Psoas muscle (tissue), 8 donors: ENCODE measurements around the gene SLC6A4. TPM values are rescaled to one million over a fixed set of nuclear protein-coding genes. Genes with fewer than 3 reads are reported as not detected.

ENCODE experiments used
- ATAC-seq, 4 donors: fragments of 200-7000 bp; cut with Tn5 transposase; one replicate each; pipeline ENCODE4 v1.9.1; 2020; ENCODE audit warnings: moderate library complexity in 3 of 4, mild to moderate bottlenecking in 2 of 4
- DNase-seq, 2 donors: peaks; one replicate each; pipeline ENCODE4 v3.0.0-alpha.2; 2020
- H3K27ac ChIP-seq: fragments of 200-600 bp; one replicate; pipeline ENCODE4 v1.8.0; 2022
- H3K27me3 ChIP-seq, 3 donors: fragments of 200-600 bp in 1 of 3; one replicate each; pipeline versions ENCODE4 v1.6.1 to v1.8.0; 2013 to 2022; ENCODE audit warnings: low read length in 2 of 3, mild to moderate bottlenecking in 2 of 3, moderate library complexity in 1 of 3; ENCODE audit not compliant: insufficient read depth in 3 of 3
- H3K36me3 ChIP-seq, 2 donors: fragments of 200-600 bp in 1 of 2; one replicate each; pipeline versions ENCODE4 v1.6.1 to v1.8.0; 2013 to 2022; ENCODE audit warnings: low read depth in 1 of 2, mild to moderate bottlenecking in 1 of 2, moderate library complexity in 1 of 2; ENCODE audit not compliant: insufficient read depth in 1 of 2
- H3K4me1 ChIP-seq: fragments of 200-600 bp; one replicate; pipeline ENCODE4 v1.8.0; 2022
- H3K4me3 ChIP-seq: fragments of 200-600 bp; one replicate; pipeline ENCODE4 v1.8.0; 2022; ENCODE audit warnings: mild to moderate bottlenecking
- H3K9me3 ChIP-seq: fragments of 200-600 bp; one replicate; pipeline ENCODE4 v1.8.0; 2022
- CTCF ChIP-seq: fragments of 200-600 bp; IDR thresholded peaks from one replicate; pipeline ENCODE4 v1.8.0; 2022; ENCODE audit warnings: antibody characterized with exemption
- WGBS, 3 donors: extraction: QIAGEN DNeasy Blood & Tissue Kit; methylation state at CpG; one replicate each; pipeline versions ENCODE4 v1.1.6 to v1.1.7; 2013; 5-methylcytosine and 5-hydroxymethylcytosine counted together
- intact Hi-C, 2 donors: fragments of 100-400 bp; cut with DNase I; formaldehyde crosslinking; loops; one replicate each; pipeline versions ENCODE4 v1.11.0 to v1.14.2; 2022
- polyA plus RNA-seq, 3 donors: library from polyadenylated mRNA; stranded (reverse); fragments of 200-250 nt; gene quantifications; one replicate each; pipeline ENCODE4 v1.2.3, GENCODE V29; 2013
- total RNA-seq, 4 donors: library from RNA; stranded (reverse); fragmentation: NEBNext Ultra II Directional in 2 of 4; extraction: Animal tissue kit (Norgen Biotek cat#: 25700) in 2 of 4; gene quantifications; one replicate each; pipeline versions ENCODE4 v1.2.1 to v1.2.4, GENCODE V29; 2021 to 2023
- donor health status: healthy with polysubstance abuse.
- donor health status: DM: no; HTN: no; CAD: no; lungs with moderate emphysema.
- donor health status: Bipolar disorder and iron deficiency.
- donor health status: healthy.
- donor health status: DM: yes; HTN: yes; CAD: no.
- donor health status: DM: no; HTN: no; CAD: no.
- donor health status: DM: no; HTN: no; CAD: no.
- donor health status: DM: yes; HTN: yes; CAD: no.

The SLC6A4 gene
- total and polyA plus RNA-seq, 7 donors, result 0.01 to 0.06 TPM; not detected in 5

- Histone ChIP-seq H3K27ac (no peak overlapping the region), H3K4me3 (no peak overlapping the region), H3K36me3 (no peaks in the 10 kb centered on the region), H3K9me3 (no peaks in the 10 kb centered on the region), H3K27me3 (peaks cover 0 to 4% (median 0%) of the 10 kb centered on the region in 3 donors), H3K4me1 (no peaks in the 10 kb centered on the region)
- 60 to 75% (median 62%) methylated on average over 13 of the region's 13 CpGs for WGBS, 3 donors
- intact Hi-C loops, result no loop called here
- DNase-seq (no peak), ATAC-seq (no peak)
- TF ChIP-seq CTCF, result no peak
Measured at GRCh38 chr17:30222721-30223175, 12.7 kb downstream of the SLC6A4 start.

- WGBS, 3 donors, result 73 to 83% (median 82%) methylated on average over 4 of the region's 4 CpGs
- no peak for TF ChIP-seq CTCF
- intact Hi-C loops, result no loop called here
- DNase-seq (no peak), ATAC-seq (no peak)
- Histone ChIP-seq H3K4me1 (no peaks in the 10 kb centered on the region), H3K27me3 (peaks cover 0 to 4% (median 0%) of the 10 kb centered on the region in 3 donors), H3K4me3 (no peak overlapping the region), H3K9me3 (no peaks in the 10 kb centered on the region), H3K36me3 (no peaks in the 10 kb centered on the region), H3K27ac (no peak overlapping the region)
Measured at GRCh38 chr17:30222251-30222650, 13.2 kb downstream of the SLC6A4 start.

GRCh38 chr17:30221346-30221745 is 14.2 kb downstream of the SLC6A4 start:
- ATAC-seq, result no peak
- no peak for DNase-seq
- H3K9me3 ChIP-seq, result no peaks in the 10 kb centered on the region
- H3K4me1 ChIP-seq, result no peaks in the 10 kb centered on the region
- intact Hi-C loops, result no loop called here
- H3K27me3 ChIP-seq, result no peaks in the 10 kb centered on the region
- H3K4me3 ChIP-seq, result no peak overlapping the region
- no peaks in the 10 kb centered on the region for H3K36me3 ChIP-seq
- WGBS, 3 donors, result 88 to 91% (median 90%) methylated on average over 4 to 10 of the region's 10 CpGs
- H3K27ac ChIP-seq, result no peak overlapping the region
- TF ChIP-seq CTCF, result no peak

- no peak for TF ChIP-seq CTCF
- no peak for DNase-seq
- no peaks in the 10 kb centered on the region for H3K36me3 ChIP-seq
- no peak for ATAC-seq
- H3K4me3 ChIP-seq, result no peak overlapping the region
- no peaks in the 10 kb centered on the region for H3K9me3 ChIP-seq
- H3K4me1 ChIP-seq, result no peaks in the 10 kb centered on the region
- no peak overlapping the region for H3K27ac ChIP-seq
- H3K27me3 ChIP-seq, result no peaks in the 10 kb centered on the region
- intact Hi-C loops, result no loop called here
- whole genome bisulfite sequencing, 3 donors, result 75 to 89% (median 78%) methylated on average over 5 of the region's 5 CpGs
Measured at GRCh38 chr17:30220414-30220813, 15.1 kb downstream of the SLC6A4 start.

- ATAC-seq (no peak), DNase-seq (no peak)
- Histone ChIP-seq H3K27ac (no peak overlapping the region), H3K4me3 (no peak overlapping the region), H3K4me1 (no peaks in the 10 kb centered on the region), H3K27me3 (no peaks in the 10 kb centered on the region), H3K36me3 (no peaks in the 10 kb centered on the region), H3K9me3 (no peaks in the 10 kb centered on the region)
- no peak for TF ChIP-seq CTCF
- intact Hi-C loops, result no loop called here
- 49 to 54% (median 51%) methylated on average over 7 of the region's 7 CpGs for WGBS, 3 donors
Measured at GRCh38 chr17:30219833-30220232, 15.7 kb downstream of the SLC6A4 start.
